HFFc6 (cell line): Measurements from ENCODE around the gene LRP2BP. TPM values are rescaled to one million over a fixed set of nuclear protein-coding genes. Genes with fewer than 3 reads are reported as not detected.
"Not testable (repeated sequence)": the region's sequence is repeated elsewhere in the genome, so short reads cannot be mapped to it uniquely, and the experiment has no call there.

ENCODE experiments used
- DNase-seq: peaks from one replicate; pipeline ENCODE4 v3.0.0-alpha.2; 2018
- H3K27ac Mint-ChIP-seq: 2 replicates; pipeline ENCODE4 v1.8.0; 2020; ENCODE audit warnings: mild to moderate bottlenecking, mixed read lengths
- H3K27me3 Mint-ChIP-seq: 2 replicates; pipeline ENCODE4 v1.8.0; 2021; ENCODE audit warnings: mild to moderate bottlenecking, moderate library complexity, mixed read lengths; ENCODE audit not compliant: insufficient read depth
- H3K36me3 Mint-ChIP-seq: 2 replicates; pipeline ENCODE4 v1.8.0; 2021; ENCODE audit warnings: low read depth, mixed read lengths
- H3K4me1 Mint-ChIP-seq: 2 replicates; pipeline ENCODE4 v1.8.0; 2020; ENCODE audit warnings: low read depth, mixed read lengths
- H3K4me3 Mint-ChIP-seq: 2 replicates; pipeline ENCODE4 v1.8.0; 2020; ENCODE audit warnings: mild to moderate bottlenecking, moderate library complexity, mixed read lengths
- H3K9me3 Mint-ChIP-seq: 2 replicates; pipeline ENCODE4 v1.8.0; 2020; ENCODE audit warnings: mild to moderate bottlenecking, mixed read lengths
- CTCF ChIP-seq: fragments of 200-600 bp; sonication (generic); IDR thresholded peaks from 2 replicates; pipeline ENCODE4 v1.5.0; 2021; ENCODE audit warnings: antibody characterized with exemption, mild to moderate bottlenecking
- total RNA-seq, 6 experiments: library from RNA; stranded (reverse); fragmentation: NEBNext Ultra II Directional; extraction: Animal tissue kit (Norgen Biotek cat#: 25700); gene quantifications; 2 replicates in 1 of 6; 3 replicates in 5 of 6; pipeline ENCODE4 v1.2.3, GENCODE V29; 2021

The LRP2BP gene
- total RNA-seq, 6 experiments from 2014 or later: 0.13 to 0.47 (median 0.24) TPM

- H3K36me3 Mint-ChIP-seq: peaks cover 25% of the 10 kb centered on the region
- no peak for TF ChIP-seq CTCF
- H3K4me1 Mint-ChIP-seq: peaks cover 37% of the 10 kb centered on the region
- peak overlapping the region; percentile 63; the same call in 1 of the 2 replicates for H3K27ac Mint-ChIP-seq
- DNase-seq: no peak
- H3K4me3 Mint-ChIP-seq: no peak overlapping the region
- no peaks in the 10 kb centered on the region; the same call in 1 of the 2 replicates for H3K27me3 Mint-ChIP-seq
- no peaks in the 10 kb centered on the region for H3K9me3 Mint-ChIP-seq
These were observed 72.9 kb downstream of the LRP2BP start for GRCh38 chr4:185322803-185323202.

DNA sequence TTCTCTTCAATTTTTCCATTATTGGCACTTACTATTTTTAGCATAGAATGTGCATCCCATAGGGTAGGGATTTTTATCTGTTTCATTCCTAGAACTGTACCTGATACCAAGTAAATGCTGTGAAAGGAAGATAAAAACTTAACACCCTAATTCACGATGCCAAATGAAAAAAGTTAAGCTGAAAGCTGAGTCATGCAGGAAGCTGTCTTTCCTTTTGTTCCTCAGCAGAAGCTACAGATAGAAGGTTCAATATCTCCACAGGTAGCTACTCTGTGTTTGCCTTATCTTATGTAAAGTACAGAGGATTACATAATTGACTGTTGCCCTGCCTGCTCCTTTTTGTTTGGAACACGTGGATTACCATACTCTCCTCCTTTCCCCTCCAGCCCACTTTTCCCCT lies 77.0 kb downstream of the LRP2BP start:
- no peak for DNase-seq
- H3K36me3 Mint-ChIP-seq: peaks cover 40% of the 10 kb centered on the region
- no peaks in the 10 kb centered on the region for H3K27me3 Mint-ChIP-seq
- peaks cover 26% of the 10 kb centered on the region for H3K4me1 Mint-ChIP-seq
- no peaks in the 10 kb centered on the region for H3K9me3 Mint-ChIP-seq
- no peak overlapping the region for H3K4me3 Mint-ChIP-seq
- no peak for TF ChIP-seq CTCF
- H3K27ac Mint-ChIP-seq: peak overlapping the region; percentile 66

GRCh38 chr4:185317880-185318279 lies 77.8 kb downstream of the LRP2BP start:
- TF ChIP-seq CTCF: peak; percentile 25; the same call in 1 of the 2 replicates
- H3K27ac Mint-ChIP-seq: no peak overlapping the region
- peaks cover 48% of the 10 kb centered on the region for H3K36me3 Mint-ChIP-seq
- peaks cover 18% of the 10 kb centered on the region for H3K4me1 Mint-ChIP-seq
- no peak for DNase-seq
- H3K9me3 Mint-ChIP-seq: no peaks in the 10 kb centered on the region
- no peaks in the 10 kb centered on the region for H3K27me3 Mint-ChIP-seq
- no peak overlapping the region for H3K4me3 Mint-ChIP-seq

DNA sequence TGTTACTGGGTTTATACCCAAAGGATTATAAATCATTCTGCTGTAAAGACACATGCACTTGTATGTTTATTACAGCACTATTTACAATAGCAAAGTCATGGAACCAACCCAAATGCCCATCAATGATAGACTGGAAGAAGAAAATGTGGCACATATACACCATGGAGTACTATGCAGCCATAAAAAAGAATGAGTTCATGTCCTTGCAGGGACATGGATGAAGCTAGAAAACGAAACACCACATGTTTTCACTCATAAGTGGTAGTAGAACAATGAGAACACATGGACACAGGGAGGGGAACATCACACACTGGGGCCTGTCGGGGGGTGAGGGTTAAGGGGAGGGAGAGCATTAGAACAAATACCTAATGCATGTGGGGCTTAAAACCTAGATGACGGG lies 78.3 kb downstream of the LRP2BP start:
- Mint-ChIP-seq H3K4me1 (peaks cover 14% of the 10 kb centered on the region), H3K36me3 (peaks cover 51% of the 10 kb centered on the region)
- not testable (repeated sequence) for H3K4me3 Mint-ChIP-seq, H3K27ac Mint-ChIP-seq, DNase-seq, H3K9me3 Mint-ChIP-seq, H3K27me3 Mint-ChIP-seq

Other genes with a start within 250 kb of the LRP2BP start
- 10 to 100 TPM; 35.0 to 44.0 (median 41.0) TPM for gene CFAP97, start 191.9 kb downstream of the LRP2BP start, total RNA-seq
- 10 to 100 TPM; 19.4 to 40.2 (median 24.8) TPM for gene SNX25, start 186.3 kb downstream of the LRP2BP start, total RNA-seq
- gene ANKRD37, start 917 bp upstream of the LRP2BP start, total RNA-seq: 10 to 100 TPM in 1 of 6 experiments, 1 to 10 TPM in 5; 3.1 to 11.4 (median 4.1) TPM
- gene UFSP2, start 30.0 kb upstream of the LRP2BP start, total RNA-seq: 10 to 100 TPM; 23.1 to 35.6 (median 32.5) TPM
- gene CCDC110, start 75.8 kb upstream of the LRP2BP start, total RNA-seq: not detected
- not detected for gene PDLIM3, start 139.6 kb upstream of the LRP2BP start, total RNA-seq